Heart left ventricle (tissue), 16 donors: ENCODE results near the gene RAP1GDS1. TPM values are rescaled to one million over a fixed set of nuclear protein-coding genes. Genes with fewer than 3 reads are reported as not detected.

Source experiments
- ATAC-seq, 4 donors: fragments of 200-7000 bp; cut with Tn5 transposase; one replicate each; pipeline ENCODE4 v1.9.1; 2020 to 2022; ENCODE audit warnings: moderate library complexity in 4 of 4, mild to moderate bottlenecking in 3 of 4, moderate number of reproducible peaks in 1 of 4
- DNase-seq, 5 donors: peaks; one replicate each; pipeline ENCODE4 v3.0.0-alpha.2; 2020
- H3K27ac ChIP-seq, 12 donors: fragments of 200-600 bp; sonication (generic) in 4 of 12; one replicate each; pipeline versions ENCODE4 v1.5.0 to v1.8.0; 2016 to 2022; ENCODE audit warnings: mild to moderate bottlenecking in 2 of 12
- H3K27me3 ChIP-seq, 9 donors: fragments of 200-600 bp; sonication (generic) in 2 of 9; one replicate each; pipeline versions ENCODE4 v1.5.1 to v1.8.0; 2016 to 2022; ENCODE audit warnings: mild to moderate bottlenecking in 3 of 9
- H3K36me3 ChIP-seq, 9 donors: fragments of 200-600 bp; sonication (generic) in 2 of 9; one replicate each; pipeline versions ENCODE4 v1.5.0 to v1.8.0; 2018 to 2022; ENCODE audit warnings: mild to moderate bottlenecking in 2 of 9
- H3K4me1 ChIP-seq, 12 donors: fragments of 200-600 bp; sonication (generic) in 4 of 12; one replicate each; pipeline versions ENCODE4 v1.5.0 to v1.8.0; 2016 to 2022; ENCODE audit warnings: mild to moderate bottlenecking in 3 of 12
- H3K4me3 ChIP-seq, 12 donors: fragments of 200-600 bp; sonication (generic) in 4 of 12; one replicate each; pipeline versions ENCODE4 v1.5.0 to v1.8.0; 2017 to 2022; ENCODE audit warnings: mild to moderate bottlenecking in 9 of 12, moderate library complexity in 4 of 12
- H3K9me3 ChIP-seq, 12 donors: fragments of 200-600 bp; sonication (generic) in 4 of 12; one replicate each; pipeline versions ENCODE4 v1.5.0 to v1.8.0; 2016 to 2022; ENCODE audit warnings: mild to moderate bottlenecking in 1 of 12
- CTCF ChIP-seq, 12 donors: fragments of 200-600 bp; sonication (generic) in 4 of 12; IDR thresholded peaks; one replicate each; pipeline versions ENCODE4 v1.5.0 to v1.8.0; 2018 to 2022; ENCODE audit warnings: antibody characterized with exemption in 12 of 12, mild to moderate bottlenecking in 5 of 12
- POLR2A ChIP-seq, 2 donors: fragments of 450-650 bp; IDR thresholded peaks; one replicate each; pipeline ENCODE4 v1.6.1; 2017; ENCODE audit warnings: antibody characterized with exemption in 2 of 2, mild to moderate bottlenecking in 2 of 2, moderate library complexity in 2 of 2
- WGBS, 4 donors: extraction: QIAGEN DNeasy Blood & Tissue Kit in 2 of 4; methylation state at CpG; one replicate each; pipeline versions ENCODE4 v1.1.5 to v1.1.7; 2013 to 2018; 5-methylcytosine and 5-hydroxymethylcytosine counted together
- intact Hi-C, 10 donors: fragments of 100-400 bp; cut with DNase I; formaldehyde crosslinking; loops; one replicate each; pipeline versions ENCODE4 v1.11.1 to v1.14.2; 2022
- long read RNA-seq, 3 donors: library from polyadenylated mRNA; unstranded; transcript quantifications; one replicate each; pipeline ENCODE4 v2.0.0, GENCODE V29; 2020 to 2021
- polyA plus RNA-seq, 2 donors: library from polyadenylated mRNA; stranded (reverse); fragments of 200-250 nt; gene quantifications; one replicate each; pipeline ENCODE4 v1.2.3, GENCODE V29; 2013
- total RNA-seq, 9 donors: library from RNA; depleted of rRNA in 2 of 9; stranded (reverse); fragments of >200 nt in 2 of 9; fragmentation: NEBNext Ultra II Directional in 3 of 9; extraction: Animal tissue kit (Norgen Biotek cat#: 25700) in 3 of 9; gene quantifications; one replicate each; pipeline versions ENCODE4 v1.1.0 to v1.2.4, GENCODE V29; 2016 to 2023
- donor health status: ischemic (EF 13 %, LVEDD 7.1; RV severe dilation, severe dysfunction).
- donor health status: healthy with polysubstance abuse.
- donor health status: DM: no; HTN: yes; CAD: no.
- donor health status: DM: no; HTN: no; CAD: no.
- donor health status: ischemic (EF 25% LVEDD 6.9; RV normal size, moderate dysfunction).
- donor health status: ischemic (EF 25% LVEDD 5.7; RV mildly dilated, moderate dysfunction).
- donor health status: healthy.
- donor health status: DM: yes; HTN: yes; CAD: no.
- donor health status: ischemic (EF 35%, LVEDD 5.7; RV mildly dilated, moderate dysfunction).
- donor health status: nonischemic (EF 11% LVEDD 7.7; RV severe dilation, severe dysfunction).
- donor health status: DM: yes; HTN: yes; CAD: no.
- donor health status: PGD.
- donor health status: ischemic (EF 29% LVEDD 5.4; RV normal size, mild dysfunction).
- donor health status: nonischemic (EF 23%, LVEDD 6.1; RV moderate dilation, normal function).

The RAP1GDS1 gene
- 10 to 100 TPM in 8 of 9 donors, 1 to 10 TPM in 1; 9.2 to 25.3 (median 12.5) TPM for total RNA-seq
- 10 to 100 TPM in 1 of 2 donors, 1 to 10 TPM in 1; 4.2 to 26.6 TPM for polyA plus RNA-seq
- long read RNA-seq, donor 1, partial matches to known transcripts, result 1 of 19 reads
- long read RNA-seq, donor 1, other reads (novel, unspliced or antisense), result 7 of 19 reads
- long read RNA-seq, donor 2, transcript RAP1GDS1-205 (15 exons, 3,681 nt), result major isoform, 23 of 99 reads
- long read RNA-seq, donor 2, transcript RAP1GDS1-202 (15 exons, 2,092 nt), result minor isoform, 9 of 99 reads
- long read RNA-seq, donor 2, transcript RAP1GDS1-217 (5 exons, 941 nt), result minor isoform, 10 of 99 reads
- long read RNA-seq, donor 2, transcript RAP1GDS1-204 (14 exons, 1,942 nt), result minor isoform, 15 of 99 reads
- long read RNA-seq, donor 2, partial matches to known transcripts, result 11 of 99 reads
- long read RNA-seq, donor 2, other reads (novel, unspliced or antisense), result 26 of 99 reads
- long read RNA-seq, donor 3, transcript RAP1GDS1-204 (14 exons, 1,942 nt), result major isoform, 7 of 33 reads
- long read RNA-seq, donor 3, transcript RAP1GDS1-205 (15 exons, 3,681 nt), result minor isoform, 6 of 33 reads
- long read RNA-seq, donor 3, transcript RAP1GDS1-203 (14 exons, 2,085 nt), result minor isoform, 5 of 33 reads
- long read RNA-seq, donor 3, partial matches to known transcripts, result 3 of 33 reads
- long read RNA-seq, donor 3, other reads (novel, unspliced or antisense), result 6 of 33 reads

- intact Hi-C loops, result loop anchor here in 6 of 10 donors (2.0 to 10.0 kb wide), 8 partner anchors 94 to 827 kb away; partner anchors contain the start of genes STPG2 (in 4 of the 6), ADH5 (in 2 of the 6) and METAP1 (in 2 of the 6)
- 1% methylated on average over 40 to 84 of the region's 84 CpGs for WGBS, 4 donors
Observed at GRCh38 chr4:98260579-98261404, at the start of gene RAP1GDS1. Gene RAP1GDS1 (plus strand): TSS chr4:98261384. CDS start chr4:98261566, 182 bp downstream.

GRCh38 chr4:98222306-98222705 is 38.9 kb upstream of the RAP1GDS1 start:
- no peak overlapping the region for H3K27ac ChIP-seq
- TF ChIP-seq POLR2A (IDR thresholded peaks at IDR 0.05), result no peak
- no peak for TF ChIP-seq CTCF (IDR thresholded peaks at IDR 0.05)
- H3K27me3 ChIP-seq, result no peaks in the 10 kb centered on the region
- intact Hi-C loops, result no loop called here
- ATAC-seq (no peak), DNase-seq (no peak)
- H3K9me3 ChIP-seq, result no peaks in the 10 kb centered on the region
- H3K4me1 ChIP-seq, result no peaks in the 10 kb centered on the region
- H3K36me3 ChIP-seq, result no peaks in the 10 kb centered on the region
- 55 to 65% (median 58%) methylated on average over 2 of the region's 2 CpGs for WGBS, 4 donors
- H3K4me3 ChIP-seq, result no peak overlapping the region

More at GRCh38 chr4:98260579-98261404, at the start of gene RAP1GDS1:
- H3K27ac ChIP-seq, result peak within 1 kb of the TSS; percentile 90 to 99 (median 96)
- peak within 1 kb of the TSS; percentile 68 to 99 (median 85) for H3K4me3 ChIP-seq
- ATAC-seq, result peak; percentile 98 to 99 (median 98)
- H3K9me3 ChIP-seq, result no peaks in the 10 kb centered on the region
- peaks cover 0 to 32% (median 17%) of the 10 kb centered on the region in 12 donors for H3K4me1 ChIP-seq
- TF ChIP-seq POLR2A (IDR thresholded peaks at IDR 0.05) (peak; percentile 61 to 89), CTCF (IDR thresholded peaks at IDR 0.05) (no peak)
- peak; percentile 96 to 98 (median 98) for DNase-seq
- no peaks in the 10 kb centered on the region for H3K27me3 ChIP-seq
- H3K36me3 ChIP-seq, result no peaks in the 10 kb centered on the region

GRCh38 chr4:98226396-98226795 is 34.8 kb upstream of the RAP1GDS1 start:
- TF ChIP-seq CTCF (IDR thresholded peaks at IDR 0.05) (no peak), POLR2A (IDR thresholded peaks at IDR 0.05) (no peak)
- no peak for DNase-seq
- Histone ChIP-seq H3K9me3 (no peaks in the 10 kb centered on the region), H3K36me3 (no peaks in the 10 kb centered on the region), H3K4me1 (no peaks in the 10 kb centered on the region), H3K4me3 (no peak overlapping the region), H3K27ac (no peak overlapping the region), H3K27me3 (no peaks in the 10 kb centered on the region)
- ATAC-seq, result no peak
- WGBS, 4 donors, result 85 to 95% (median 91%) methylated on average over 6 of the region's 6 CpGs
- intact Hi-C loops, result no loop called here
